T-helper 1 cell treated with Interleukin-12 subunit alpha and Interleukin-12 subunit beta and Interleukin-4 antibody, amounts not matched to agents 30 μg/mL and 1 μg/mL, for 36 hours (primary cell): ENCODE data around the gene ESR2.
"Not testable (repeated sequence)": the region's sequence is repeated elsewhere in the genome, so short reads cannot be mapped to it uniquely, and the experiment has no call there.

ENCODE experiments used
- H3K27ac Mint-ChIP-seq: one replicate; pipeline ENCODE4 v1.8.0; 2021; ENCODE audit warnings: mild to moderate bottlenecking, mixed read lengths
- H3K27me3 Mint-ChIP-seq: one replicate; pipeline ENCODE4 v1.8.0; 2021; ENCODE audit warnings: low read depth, mixed read lengths
- H3K36me3 Mint-ChIP-seq: one replicate; pipeline ENCODE4 v1.8.0; 2021; ENCODE audit warnings: low read depth, mixed read lengths
- H3K4me1 Mint-ChIP-seq: one replicate; pipeline ENCODE4 v1.8.0; 2021; ENCODE audit warnings: low read depth, mixed read lengths
- H3K4me3 Mint-ChIP-seq: one replicate; pipeline ENCODE4 v1.8.0; 2021; ENCODE audit warnings: mild to moderate bottlenecking, moderate library complexity, mixed read lengths
- H3K9me3 Mint-ChIP-seq: one replicate; pipeline ENCODE4 v1.8.0; 2021; ENCODE audit warnings: mixed read lengths

ESR2 gene

DNA sequence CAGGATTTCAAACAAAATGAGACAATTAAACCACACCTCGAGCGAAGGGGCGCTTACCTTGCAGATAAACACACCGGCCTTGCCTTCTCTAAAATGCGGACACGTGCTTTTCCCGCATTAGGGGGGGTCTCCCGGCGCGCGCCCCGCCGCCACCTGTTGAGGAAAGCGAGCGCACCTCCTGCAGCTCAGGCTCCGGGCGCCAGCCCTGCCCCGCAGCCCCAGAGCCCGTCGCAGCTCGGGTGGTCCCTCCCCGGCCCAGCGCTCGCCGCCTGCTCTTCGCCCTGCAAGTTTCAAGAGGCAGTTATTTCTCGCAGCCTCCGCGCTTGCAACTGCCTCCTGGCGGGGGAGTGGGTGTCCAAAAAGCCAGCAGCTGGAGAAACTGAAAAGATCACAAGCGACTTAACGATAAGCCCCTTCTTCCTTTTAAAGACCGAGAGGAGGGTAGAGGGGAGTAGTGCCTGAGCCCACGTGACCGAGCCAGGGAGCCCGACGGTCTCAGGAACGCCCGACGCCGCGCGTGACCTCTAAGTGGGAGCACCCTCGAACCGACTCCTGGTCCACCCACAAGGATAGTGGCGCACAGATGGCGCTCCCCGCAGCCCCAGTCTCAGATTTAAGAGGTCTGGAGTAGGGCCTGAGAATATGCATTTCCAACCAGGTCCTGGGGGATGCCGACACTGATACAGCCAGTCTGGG lies at the start of gene ESR2:
Gene ESR2, minus strand, starts transcription at position 396 of the 696 bp plus-strand sequence. CDS start 11,386 bp downstream, outside the sequence.
- no peaks in the 10 kb centered on the region for H3K36me3 Mint-ChIP-seq
- H3K4me3 Mint-ChIP-seq, result peak within 1 kb of the TSS; percentile 72
- H3K9me3 Mint-ChIP-seq, result no peaks in the 10 kb centered on the region
- H3K27ac Mint-ChIP-seq, result no peak within 1 kb of the TSS
- peaks cover 15% of the 10 kb centered on the region for H3K4me1 Mint-ChIP-seq
- peaks cover 33% of the 10 kb centered on the region for H3K27me3 Mint-ChIP-seq

DNA sequence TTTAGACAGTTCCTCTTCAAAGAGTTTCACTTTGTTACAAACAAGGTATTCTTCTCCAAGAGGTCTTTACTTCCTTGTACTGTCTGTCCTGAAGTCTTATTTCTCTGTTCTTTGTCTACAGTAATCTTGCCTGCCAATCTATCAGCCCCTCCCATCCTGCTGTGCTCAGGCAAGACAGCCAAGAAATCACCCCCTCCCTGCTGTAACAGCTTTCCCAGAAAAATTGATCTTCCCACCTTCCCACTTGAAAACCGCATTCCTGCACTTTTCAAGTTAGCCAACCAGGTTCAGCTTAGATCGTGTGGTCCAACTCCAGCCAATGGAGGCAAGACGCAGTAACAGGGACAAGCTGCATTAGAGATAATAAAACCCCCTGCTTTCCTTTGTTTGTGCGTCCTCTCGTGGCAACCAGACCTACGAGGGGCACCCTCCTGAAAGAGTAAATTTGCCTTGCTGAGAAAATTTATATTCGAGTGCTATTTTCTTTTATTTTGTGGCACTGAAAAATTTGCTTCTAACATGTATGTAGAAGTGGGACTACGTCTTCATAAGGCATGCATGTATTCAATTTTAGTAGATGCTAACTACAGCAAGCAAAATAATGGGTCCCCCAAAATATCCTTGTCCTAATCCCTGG lies 46.5 kb upstream of the ESR2 start:
- Mint-ChIP-seq H3K27ac (no peak overlapping the region), H3K27me3 (no peaks in the 10 kb centered on the region), H3K9me3 (peaks cover 9% of the 10 kb centered on the region), H3K4me1 (peaks cover 31% of the 10 kb centered on the region), H3K4me3 (peak overlapping the region; percentile 19), H3K36me3 (peaks cover 5% of the 10 kb centered on the region)

DNA sequence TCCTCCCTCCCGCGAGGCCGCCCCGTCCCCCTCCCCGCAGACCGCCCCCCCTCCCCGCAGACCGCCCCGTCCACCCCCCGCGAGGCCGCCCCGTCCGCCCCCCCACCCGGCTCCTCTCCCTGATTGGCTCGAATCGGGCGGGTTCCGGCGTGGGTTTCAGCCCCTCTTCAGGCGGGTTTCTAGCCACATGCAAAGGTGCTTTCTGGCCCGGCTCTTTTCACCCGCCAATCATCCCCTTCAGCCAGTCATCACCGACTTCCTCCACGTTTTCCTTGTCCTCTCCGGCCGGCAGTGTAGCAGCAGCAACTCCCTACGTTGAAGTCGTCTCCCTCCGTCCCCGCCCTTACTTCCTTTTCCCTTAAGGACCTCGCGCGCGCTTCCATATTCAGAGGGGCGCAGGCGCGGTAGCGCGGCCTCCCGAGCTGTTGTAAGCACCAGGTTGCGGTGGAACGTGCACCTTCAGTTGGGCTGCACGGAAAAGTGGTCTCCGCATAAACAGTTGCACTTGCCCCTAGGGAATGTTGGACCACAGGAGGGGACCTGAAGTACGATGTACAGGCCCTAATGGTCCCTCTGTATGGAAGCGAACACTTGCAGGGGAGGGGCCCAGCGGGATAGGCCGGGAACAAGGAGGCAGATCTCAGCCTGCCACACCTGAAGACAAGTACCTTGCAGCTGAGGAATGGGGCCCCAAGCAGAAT lies 44.6 kb upstream of the ESR2 start:
- peaks cover 9% of the 10 kb centered on the region for H3K9me3 Mint-ChIP-seq
- peaks cover 28% of the 10 kb centered on the region for H3K4me1 Mint-ChIP-seq
- peaks cover 5% of the 10 kb centered on the region for H3K36me3 Mint-ChIP-seq
- H3K27me3 Mint-ChIP-seq, result no peaks in the 10 kb centered on the region
- peak overlapping the region; percentile 94 for H3K27ac Mint-ChIP-seq
- H3K4me3 Mint-ChIP-seq, result peak overlapping the region; percentile 90

DNA sequence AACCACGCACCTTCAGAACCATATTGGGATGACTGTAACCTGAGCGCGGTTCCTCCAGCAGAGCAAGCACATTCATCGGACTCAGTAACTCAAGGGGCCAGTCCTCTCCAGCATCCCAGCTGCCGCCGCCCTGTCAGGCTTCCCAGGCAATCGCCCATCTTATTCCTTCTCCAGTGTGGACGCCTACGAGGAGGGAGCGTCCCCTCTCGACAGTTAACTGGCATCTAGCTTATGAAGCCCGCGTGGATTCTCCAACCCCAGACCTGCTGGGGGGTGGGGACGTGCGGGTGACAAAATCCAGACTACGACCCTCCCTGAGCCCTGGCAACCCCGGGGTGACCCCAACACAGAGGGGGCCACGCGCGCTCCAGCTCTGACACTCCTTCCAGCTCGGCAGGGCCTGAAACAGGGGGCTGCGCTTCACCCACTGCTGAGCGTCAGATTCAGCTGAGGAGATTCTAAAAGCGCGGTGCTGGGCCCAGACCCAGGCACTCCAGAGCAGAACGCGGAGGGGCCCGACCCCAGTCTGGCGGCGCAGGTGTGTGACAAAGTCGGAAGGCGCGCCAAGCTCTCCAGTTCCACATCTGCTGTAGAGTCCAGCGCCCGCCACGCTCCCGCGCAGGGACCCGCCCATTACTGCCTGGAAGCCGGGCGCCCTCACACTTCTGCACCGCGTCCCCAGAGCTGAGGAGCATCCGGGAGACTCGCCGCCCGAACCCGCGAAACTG lies 43.9 kb upstream of the ESR2 start:
- H3K9me3 Mint-ChIP-seq, result peaks cover 9% of the 10 kb centered on the region
- peak overlapping the region; percentile 94 for H3K27ac Mint-ChIP-seq
- H3K36me3 Mint-ChIP-seq, result peaks cover 5% of the 10 kb centered on the region
- peak overlapping the region; percentile 90 for H3K4me3 Mint-ChIP-seq
- no peaks in the 10 kb centered on the region for H3K27me3 Mint-ChIP-seq
- H3K4me1 Mint-ChIP-seq, result peaks cover 26% of the 10 kb centered on the region

DNA sequence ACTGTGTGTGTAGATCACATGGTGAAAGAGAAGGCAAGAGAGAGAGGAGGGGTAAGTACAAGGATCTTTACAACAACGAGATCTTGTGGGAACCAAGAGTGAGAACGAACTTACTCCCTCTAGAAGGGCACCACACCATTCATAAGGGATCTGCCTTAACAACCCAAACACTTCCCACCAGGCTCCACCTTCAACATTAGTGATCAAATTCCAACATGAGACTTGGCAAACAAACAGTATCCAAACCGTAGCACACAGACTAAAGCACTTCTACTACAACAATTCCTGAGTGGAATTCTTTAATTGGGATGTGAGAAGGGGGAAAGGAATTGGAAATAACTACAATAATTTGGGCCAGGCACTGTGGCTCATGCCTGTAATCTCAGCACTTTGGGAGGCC lies 35.0 kb upstream of the ESR2 start:
- Mint-ChIP-seq H3K27me3 (peaks cover 12% of the 10 kb centered on the region), H3K4me3 (no peak overlapping the region), H3K9me3 (no peaks in the 10 kb centered on the region), H3K4me1 (no peaks in the 10 kb centered on the region), H3K36me3 (no peaks in the 10 kb centered on the region), H3K27ac (no peak overlapping the region)

DNA sequence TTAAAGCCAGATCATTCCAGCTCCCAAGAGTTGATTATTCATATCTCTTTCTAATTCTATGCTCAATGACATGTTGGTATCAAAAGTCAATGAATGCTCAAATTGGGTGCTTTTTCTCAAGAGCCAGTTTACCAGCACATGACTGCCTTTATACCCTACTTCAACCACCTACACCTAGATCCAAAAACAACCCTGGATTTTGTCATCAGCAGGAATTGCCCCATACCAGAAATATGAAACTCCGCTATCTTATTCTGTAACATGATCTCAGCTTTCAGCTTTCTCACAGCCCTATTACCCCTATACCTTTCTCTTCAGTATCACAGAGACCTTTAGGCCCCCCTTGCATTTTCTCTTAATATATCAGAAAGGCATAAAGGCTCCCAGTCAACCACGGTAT lies 32.3 kb upstream of the ESR2 start:
- H3K27ac Mint-ChIP-seq, result no peak overlapping the region
- no peak overlapping the region for H3K4me3 Mint-ChIP-seq
- peaks cover 22% of the 10 kb centered on the region for H3K27me3 Mint-ChIP-seq
- no peaks in the 10 kb centered on the region for H3K36me3 Mint-ChIP-seq
- no peaks in the 10 kb centered on the region for H3K9me3 Mint-ChIP-seq
- H3K4me1 Mint-ChIP-seq, result no peaks in the 10 kb centered on the region

DNA sequence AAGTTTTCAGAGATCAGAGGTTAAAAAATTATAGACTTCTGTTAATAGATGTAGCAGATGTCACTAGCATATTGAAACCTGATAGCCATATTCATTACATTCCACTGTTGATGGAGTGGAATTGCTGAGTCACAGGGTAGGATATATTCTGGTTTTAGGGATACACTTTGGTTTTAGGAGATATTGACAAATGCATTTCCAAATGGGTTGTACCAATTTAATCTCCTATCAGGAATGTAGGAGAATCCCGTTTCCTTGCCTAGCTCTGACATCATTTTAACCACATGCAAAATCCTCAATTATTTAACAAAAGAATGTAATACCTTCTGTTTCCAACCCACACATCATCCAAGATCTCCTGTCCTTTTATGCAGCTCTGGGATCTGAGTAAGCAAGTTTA lies 30.7 kb upstream of the ESR2 start:
- no peak overlapping the region for H3K27ac Mint-ChIP-seq
- H3K9me3 Mint-ChIP-seq, result no peaks in the 10 kb centered on the region
- no peaks in the 10 kb centered on the region for H3K36me3 Mint-ChIP-seq
- peaks cover 32% of the 10 kb centered on the region for H3K27me3 Mint-ChIP-seq
- H3K4me1 Mint-ChIP-seq, result no peaks in the 10 kb centered on the region
- no peak overlapping the region for H3K4me3 Mint-ChIP-seq

DNA sequence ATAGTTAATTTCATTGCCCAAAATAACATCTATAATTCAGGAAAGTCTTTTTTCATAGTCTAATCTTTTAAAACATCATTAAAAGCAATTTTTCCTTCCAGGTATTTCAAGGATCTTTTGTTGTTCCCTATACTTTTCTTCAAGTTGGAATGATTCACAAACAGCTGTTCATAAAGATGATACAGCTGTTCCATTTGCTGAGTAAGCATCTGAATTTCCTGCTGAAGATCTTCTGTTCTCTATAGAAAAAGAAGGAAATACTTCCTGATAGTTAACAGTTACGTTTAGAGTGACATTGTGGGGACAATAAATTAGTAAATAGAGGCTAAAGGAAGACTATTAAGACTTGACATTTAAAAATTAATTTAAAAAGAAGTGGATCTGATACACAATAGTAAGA lies 30.3 kb upstream of the ESR2 start:
- Mint-ChIP-seq H3K9me3 (no peaks in the 10 kb centered on the region), H3K36me3 (no peaks in the 10 kb centered on the region), H3K27me3 (peaks cover 32% of the 10 kb centered on the region), H3K27ac (no peak overlapping the region), H3K4me3 (no peak overlapping the region), H3K4me1 (no peaks in the 10 kb centered on the region)

DNA sequence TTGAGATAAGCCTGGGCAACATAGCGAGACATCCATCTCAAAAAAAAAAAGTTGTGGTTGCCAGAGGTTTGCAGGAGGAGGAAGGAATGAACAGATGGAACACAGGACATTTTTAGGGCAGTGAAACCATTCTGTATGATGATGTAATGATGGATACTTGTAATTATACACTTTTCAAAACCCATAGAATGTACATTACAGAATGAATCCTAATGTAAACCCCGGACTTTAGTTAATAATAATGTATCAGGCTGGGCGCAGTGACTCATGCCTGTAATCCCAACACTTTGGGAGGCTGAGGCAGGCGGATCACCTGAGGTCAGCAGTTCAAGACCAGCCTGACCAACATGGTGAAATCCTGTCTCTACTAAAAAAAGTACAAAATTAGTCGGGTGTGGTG lies 26.2 kb upstream of the ESR2 start:
- H3K36me3 Mint-ChIP-seq, H3K9me3 Mint-ChIP-seq, H3K4me3 Mint-ChIP-seq, H3K27ac Mint-ChIP-seq, H3K4me1 Mint-ChIP-seq: not testable (repeated sequence)
- H3K27me3 Mint-ChIP-seq, result peaks cover 33% of the 10 kb centered on the region

DNA sequence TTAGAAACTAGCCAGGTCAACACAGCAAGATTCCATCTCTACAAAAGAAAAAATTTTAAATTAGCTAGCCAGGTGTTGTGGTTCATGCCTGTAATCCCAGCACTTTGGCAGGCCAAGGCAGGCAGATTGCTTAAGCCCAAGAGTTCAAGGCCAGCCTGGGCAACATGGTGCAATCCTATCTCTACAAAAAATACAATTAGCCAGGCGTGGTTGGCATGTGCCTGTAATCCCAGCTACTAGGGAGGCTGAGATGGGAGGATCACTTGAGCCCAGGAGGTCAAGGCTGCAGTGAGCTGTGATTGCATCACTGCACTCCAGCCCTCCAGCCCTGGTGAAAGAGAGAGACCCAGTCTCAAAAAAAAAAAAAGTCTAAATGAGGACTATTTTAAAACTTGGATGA lies 24.5 kb upstream of the ESR2 start:
- not testable (repeated sequence) for H3K4me3 Mint-ChIP-seq, H3K4me1 Mint-ChIP-seq, H3K27ac Mint-ChIP-seq, H3K9me3 Mint-ChIP-seq, H3K36me3 Mint-ChIP-seq
- H3K27me3 Mint-ChIP-seq, result peaks cover 25% of the 10 kb centered on the region

DNA sequence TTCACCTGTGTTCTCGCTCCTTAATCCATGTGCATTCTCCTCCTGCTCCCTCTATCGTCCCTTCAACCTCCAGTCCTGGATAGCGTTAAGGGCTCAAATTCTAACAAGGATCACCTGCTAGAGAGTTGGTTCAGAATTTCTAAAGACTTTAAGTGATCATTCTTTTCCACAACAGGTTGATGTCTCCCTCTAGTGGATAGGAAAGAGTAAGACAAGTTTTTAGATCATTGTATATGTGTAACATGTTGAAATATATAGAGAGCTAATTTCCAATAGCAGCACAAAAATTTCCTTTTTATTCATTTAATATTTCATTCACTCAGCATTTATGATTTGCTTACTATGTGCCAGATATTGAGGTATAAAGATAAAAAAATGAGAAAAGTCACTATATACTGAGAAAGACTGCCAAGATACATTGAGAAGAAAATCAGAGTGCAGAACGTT lies 9.3 kb upstream of the ESR2 start:
- Mint-ChIP-seq H3K9me3 (no peaks in the 10 kb centered on the region), H3K4me3 (no peak overlapping the region), H3K4me1 (peaks cover 6% of the 10 kb centered on the region), H3K36me3 (no peaks in the 10 kb centered on the region), H3K27me3 (peaks cover 12% of the 10 kb centered on the region), H3K27ac (no peak overlapping the region)

DNA sequence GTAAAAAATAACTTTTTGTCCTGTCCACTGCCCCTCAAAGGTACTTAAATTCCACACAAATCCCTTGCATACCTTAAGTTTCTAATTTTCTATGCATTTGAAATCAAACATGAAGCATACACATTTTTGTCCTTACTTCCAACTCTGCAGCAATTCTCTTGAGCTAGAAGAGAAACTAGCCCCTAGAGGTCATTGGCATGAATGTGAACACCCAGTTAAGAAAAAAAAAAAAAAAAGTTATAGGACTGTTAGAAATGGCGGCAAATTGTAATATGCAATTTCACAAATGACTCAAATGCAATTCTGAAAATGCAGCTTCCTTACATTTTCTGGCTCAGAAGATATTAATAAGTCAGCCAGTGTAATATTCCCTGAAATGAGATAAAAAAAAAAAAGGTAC lies 4.6 kb upstream of the ESR2 start:
- Mint-ChIP-seq H3K4me3 (no peak overlapping the region), H3K9me3 (no peaks in the 10 kb centered on the region), H3K27ac (no peak overlapping the region), H3K4me1 (peaks cover 19% of the 10 kb centered on the region), H3K27me3 (peaks cover 27% of the 10 kb centered on the region), H3K36me3 (no peaks in the 10 kb centered on the region)

DNA sequence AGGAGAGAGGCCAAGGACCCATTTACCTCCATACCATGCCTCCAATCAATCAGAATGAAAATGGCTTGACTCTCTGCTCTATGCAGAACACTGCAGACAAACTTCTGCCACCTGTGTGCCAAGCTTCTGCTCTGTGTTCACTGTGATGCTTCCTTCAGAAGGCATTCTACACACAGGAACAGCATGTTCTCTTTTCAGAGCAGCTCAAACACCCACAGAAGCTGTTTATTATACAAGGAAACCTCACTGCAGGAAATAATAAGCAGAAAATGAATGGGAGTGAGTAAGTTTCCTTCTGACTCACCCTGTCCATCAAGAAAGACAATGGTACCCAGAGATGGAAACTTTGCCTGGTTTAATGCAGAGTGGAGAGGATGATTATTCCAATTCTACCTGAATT lies 2.4 kb upstream of the ESR2 start:
- Mint-ChIP-seq H3K27me3 (peaks cover 38% of the 10 kb centered on the region), H3K4me1 (peaks cover 20% of the 10 kb centered on the region), H3K4me3 (no peak overlapping the region), H3K36me3 (no peaks in the 10 kb centered on the region), H3K27ac (no peak overlapping the region), H3K9me3 (no peaks in the 10 kb centered on the region)

DNA sequence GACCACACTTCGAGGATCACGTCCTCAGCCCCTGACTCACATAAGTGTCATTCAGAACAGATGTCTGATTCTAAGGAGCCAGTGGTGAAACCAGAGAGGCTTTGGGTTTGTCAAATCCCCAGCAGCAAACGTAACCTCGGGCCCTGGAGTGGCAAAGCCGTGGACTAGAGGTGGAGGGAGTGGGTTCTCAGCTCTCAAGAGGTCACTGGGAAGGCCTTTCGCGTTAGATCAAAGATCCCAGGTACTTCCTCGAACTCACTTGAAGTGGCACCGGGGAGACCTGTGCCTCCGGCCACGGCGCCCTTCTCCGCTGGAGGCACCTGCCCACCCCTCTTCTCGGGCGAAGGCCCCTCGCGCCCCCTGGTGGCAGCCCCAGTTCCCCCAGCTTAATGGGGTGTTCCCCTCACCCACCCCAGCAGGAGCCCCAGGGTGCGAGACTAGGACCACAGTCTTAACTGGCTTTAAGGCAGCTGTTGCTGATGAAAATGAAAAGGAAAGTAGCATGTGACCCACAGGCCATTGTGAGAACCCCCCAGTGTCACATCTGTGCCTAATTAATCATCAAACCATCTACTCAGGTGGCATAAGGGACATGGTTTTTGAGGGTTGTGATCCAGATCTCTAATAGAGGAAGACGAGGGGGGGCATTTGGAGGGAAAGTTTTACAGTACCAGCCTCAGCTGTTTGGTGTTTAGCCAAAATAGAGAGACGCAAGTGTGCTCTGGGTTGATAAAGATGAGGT lies 672 bp upstream of the ESR2 start:
- Mint-ChIP-seq H3K9me3 (no peaks in the 10 kb centered on the region), H3K36me3 (no peaks in the 10 kb centered on the region), H3K4me1 (peaks cover 16% of the 10 kb centered on the region), H3K4me3 (peak overlapping the region; percentile 72), H3K27ac (no peak overlapping the region), H3K27me3 (peaks cover 36% of the 10 kb centered on the region)
